ENCODE measurements around the gene IGSF8.

The IGSF8 gene

GRCh38 chr1:160087118-160087662 lies 11.2 kb downstream of the IGSF8 start:
- no peak for TF ChIP-seq CTCF (IDR thresholded peaks at IDR 0.05; ENCODE audit: insufficient read depth, low read length, poor library complexity, severe bottlenecking)
- DNase-seq (ENCODE audit: extremely low read depth, insufficient read length) = no peak
- Histone ChIP-seq H3K36me3 (ENCODE audit: control insufficient read depth, insufficient read depth, low read length) (peaks cover 5% of the 10 kb centered on the region), H3K27me3 (replicated peaks; ENCODE audit: control insufficient read depth, insufficient read depth, low read length) (no peaks in the 10 kb centered on the region), H3K4me3 (replicated peaks; ENCODE audit: low read depth, low read length) (no peak overlapping the region)

GRCh38 chr1:160086456-160086892 lies 11.9 kb downstream of the IGSF8 start:
- no peak for TF ChIP-seq CTCF (IDR thresholded peaks at IDR 0.05; ENCODE audit: insufficient read depth, low read length, poor library complexity, severe bottlenecking)

GRCh38 chr1:160085686-160086455 lies 12.5 kb downstream of the IGSF8 start:
- DNase-seq (ENCODE audit: extremely low read depth, insufficient read length) = peak; percentile 54
- Histone ChIP-seq H3K36me3 (ENCODE audit: control insufficient read depth, insufficient read depth, low read length) (peaks cover 2% of the 10 kb centered on the region), H3K4me3 (replicated peaks; ENCODE audit: low read depth, low read length) (no peak overlapping the region), H3K27me3 (replicated peaks; ENCODE audit: control insufficient read depth, insufficient read depth, low read length) (no peaks in the 10 kb centered on the region)
- TF ChIP-seq CTCF (IDR thresholded peaks at IDR 0.05; ENCODE audit: insufficient read depth, low read length, poor library complexity, severe bottlenecking) = peak; percentile 90

More at GRCh38 chr1:160086456-160086892, 11.9 kb downstream of the IGSF8 start:
- H3K4me3 ChIP-seq (replicated peaks; ENCODE audit: low read depth, low read length) = no peak overlapping the region
- no peaks in the 10 kb centered on the region for H3K27me3 ChIP-seq (replicated peaks; ENCODE audit: control insufficient read depth, insufficient read depth, low read length)
- H3K36me3 ChIP-seq (ENCODE audit: control insufficient read depth, insufficient read depth, low read length) = peaks cover 3% of the 10 kb centered on the region
- DNase-seq (ENCODE audit: extremely low read depth, insufficient read length) = no peak

- Histone ChIP-seq H3K4me3 (replicated peaks; ENCODE audit: low read depth, low read length) (no peak overlapping the region), H3K27me3 (replicated peaks; ENCODE audit: control insufficient read depth, insufficient read depth, low read length) (no peaks in the 10 kb centered on the region), H3K36me3 (ENCODE audit: control insufficient read depth, insufficient read depth, low read length) (peaks cover 2% of the 10 kb centered on the region)
- no peak for TF ChIP-seq CTCF (IDR thresholded peaks at IDR 0.05; ENCODE audit: insufficient read depth, low read length, poor library complexity, severe bottlenecking)
- no peak for DNase-seq (ENCODE audit: extremely low read depth, insufficient read length)
These were observed 13.6 kb downstream of the IGSF8 start for GRCh38 chr1:160084771-160085321.

GRCh38 chr1:160083968-160084770 lies 14.2 kb downstream of the IGSF8 start:
- Histone ChIP-seq H3K4me3 (replicated peaks; ENCODE audit: low read depth, low read length) (peak overlapping the region; percentile 35), H3K36me3 (ENCODE audit: control insufficient read depth, insufficient read depth, low read length) (no peaks in the 10 kb centered on the region; the same call in 1 of the 2 replicates), H3K27me3 (replicated peaks; ENCODE audit: control insufficient read depth, insufficient read depth, low read length) (no peaks in the 10 kb centered on the region)
- peak; percentile 73 for DNase-seq (ENCODE audit: extremely low read depth, insufficient read length)
- peak; percentile 81 for TF ChIP-seq CTCF (IDR thresholded peaks at IDR 0.05; ENCODE audit: insufficient read depth, low read length, poor library complexity, severe bottlenecking)

Measured in GM06990 (cell line).